NT2/D1 (cell line): ENCODE measurements around the gene CD2AP.

ENCODE experiments used
- DNase-seq: peaks from one replicate; pipeline ENCODE4 v3.0.0-alpha.2; 2011; ENCODE audit warnings: low read depth, low spot score
- H3K27me3 ChIP-seq: 2 replicates; pipeline ENCODE4 v1.6.0; 2011; ENCODE audit warnings: mild to moderate bottlenecking; ENCODE audit not compliant: insufficient read length, insufficient read depth
- H3K36me3 ChIP-seq: 2 replicates; pipeline ENCODE4 v1.6.1; 2011; ENCODE audit warnings: mild to moderate bottlenecking, low read length, mixed read lengths; ENCODE audit not compliant: insufficient read depth, insufficient read length
- H3K4me1 ChIP-seq: 2 replicates; pipeline ENCODE4 v1.5.1; 2011; ENCODE audit not compliant: insufficient read depth, insufficient read length
- H3K4me3 ChIP-seq: 2 replicates; pipeline ENCODE4 v1.5.1; 2011; ENCODE audit warnings: low read depth; ENCODE audit not compliant: insufficient read length
- H3K9ac ChIP-seq: 2 replicates; pipeline ENCODE4 v1.6.0; 2011; ENCODE audit warnings: low read depth; ENCODE audit not compliant: insufficient read length
- H3K9me3 ChIP-seq: 2 replicates; pipeline ENCODE4 v1.5.1; 2011; ENCODE audit warnings: mild to moderate bottlenecking, low read length; ENCODE audit not compliant: insufficient read depth
- SUZ12 ChIP-seq: IDR thresholded peaks from 2 replicates; pipeline ENCODE4 v1.6.1; 2011; ENCODE audit not compliant: insufficient read length, insufficient read depth; ENCODE audit errors: extremely low read depth
- YY1 ChIP-seq: IDR thresholded peaks from 2 replicates; pipeline ENCODE4 v1.6.1; 2011; ENCODE audit not compliant: insufficient read length, insufficient read depth
- ZNF274 ChIP-seq: IDR thresholded peaks from 2 replicates; pipeline ENCODE4 v1.6.1; 2011; ENCODE audit warnings: mild to moderate bottlenecking, low read depth, low read length

The CD2AP gene

GRCh38 chr6:47489995-47490394 is 12.4 kb downstream of the CD2AP start:
- TF ChIP-seq ZNF274 (no peak), YY1 (no peak), SUZ12 (no peak)
- Histone ChIP-seq H3K9me3 (no peaks in the 10 kb centered on the region), H3K36me3 (no peaks in the 10 kb centered on the region), H3K27me3 (no peaks in the 10 kb centered on the region), H3K9ac (no peak overlapping the region), H3K4me1 (no peaks in the 10 kb centered on the region), H3K4me3 (no peak overlapping the region)
- DNase-seq, result no peak

GRCh38 chr6:47490676-47491075 is 13.1 kb downstream of the CD2AP start:
- Histone ChIP-seq H3K9me3 (no peaks in the 10 kb centered on the region), H3K9ac (no peak overlapping the region), H3K4me3 (no peak overlapping the region), H3K4me1 (no peaks in the 10 kb centered on the region), H3K36me3 (no peaks in the 10 kb centered on the region), H3K27me3 (no peaks in the 10 kb centered on the region)
- TF ChIP-seq SUZ12, result no peak
- no peak for TF ChIP-seq YY1
- TF ChIP-seq ZNF274, result no peak
- DNase-seq, result no peak

- H3K4me3 ChIP-seq, result no peak overlapping the region
- no peaks in the 10 kb centered on the region for H3K36me3 ChIP-seq
- no peak for DNase-seq
- no peaks in the 10 kb centered on the region for H3K27me3 ChIP-seq
- H3K4me1 ChIP-seq, result no peaks in the 10 kb centered on the region
- no peak for TF ChIP-seq YY1
- TF ChIP-seq ZNF274, result no peak
- TF ChIP-seq SUZ12, result no peak
- no peaks in the 10 kb centered on the region for H3K9me3 ChIP-seq
- H3K9ac ChIP-seq, result no peak overlapping the region
Observed at GRCh38 chr6:47492355-47492754, 14.8 kb downstream of the CD2AP start.

GRCh38 chr6:47495207-47495606 is 17.6 kb downstream of the CD2AP start:
- Histone ChIP-seq H3K27me3 (no peaks in the 10 kb centered on the region), H3K9ac (no peak overlapping the region), H3K4me3 (no peak overlapping the region), H3K4me1 (no peaks in the 10 kb centered on the region), H3K36me3 (no peaks in the 10 kb centered on the region), H3K9me3 (no peaks in the 10 kb centered on the region)
- no peak for TF ChIP-seq ZNF274
- TF ChIP-seq YY1, result no peak
- no peak for TF ChIP-seq SUZ12
- DNase-seq, result no peak

- Histone ChIP-seq H3K9me3 (no peaks in the 10 kb centered on the region), H3K9ac (no peak overlapping the region), H3K4me3 (no peak overlapping the region), H3K4me1 (no peaks in the 10 kb centered on the region), H3K27me3 (no peaks in the 10 kb centered on the region), H3K36me3 (no peaks in the 10 kb centered on the region)
- TF ChIP-seq SUZ12 (no peak), YY1 (no peak), ZNF274 (no peak)
- no peak for DNase-seq
Observed at GRCh38 chr6:47495954-47496545, 18.5 kb downstream of the CD2AP start.

GRCh38 chr6:47496935-47497579 is 19.5 kb downstream of the CD2AP start:
- no peak for DNase-seq
- TF ChIP-seq SUZ12, result no peak
- TF ChIP-seq ZNF274, result no peak
- TF ChIP-seq YY1, result no peak
- H3K4me3 ChIP-seq, result no peak overlapping the region

GRCh38 chr6:47502920-47503319 is 25.3 kb downstream of the CD2AP start:
- Histone ChIP-seq H3K27me3 (no peaks in the 10 kb centered on the region), H3K36me3 (peaks cover 7% of the 10 kb centered on the region), H3K4me1 (no peaks in the 10 kb centered on the region), H3K4me3 (no peak overlapping the region), H3K9ac (no peak overlapping the region), H3K9me3 (peaks cover 24% of the 10 kb centered on the region; the same call in 1 of the 2 replicates)
- no peak for TF ChIP-seq SUZ12
- no peak for TF ChIP-seq YY1
- TF ChIP-seq ZNF274, result no peak
- no peak for DNase-seq

More at GRCh38 chr6:47496935-47497579, 19.5 kb downstream of the CD2AP start:
- no peaks in the 10 kb centered on the region for H3K9me3 ChIP-seq
- H3K27me3 ChIP-seq, result no peaks in the 10 kb centered on the region
- H3K4me1 ChIP-seq, result no peaks in the 10 kb centered on the region
- H3K36me3 ChIP-seq, result no peaks in the 10 kb centered on the region
- H3K9ac ChIP-seq, result no peak overlapping the region

- Histone ChIP-seq H3K36me3 (peaks cover 17% of the 10 kb centered on the region), H3K9ac (no peak overlapping the region), H3K9me3 (peaks cover 13% of the 10 kb centered on the region), H3K27me3 (no peaks in the 10 kb centered on the region), H3K4me3 (no peak overlapping the region), H3K4me1 (no peaks in the 10 kb centered on the region)
- TF ChIP-seq YY1 (no peak), SUZ12 (no peak), ZNF274 (no peak)
- no peak for DNase-seq
Observed at GRCh38 chr6:47509937-47510336, 32.3 kb downstream of the CD2AP start.
